Naive B cell (primary cell): ENCODE data around the gene GPM6B. TPM values are rescaled to one million over a fixed set of nuclear protein-coding genes. Genes with fewer than 3 reads are reported as not detected.

ENCODE experiments used
- ATAC-seq, 2 donors: fragments of 150-1000 bp; cut with Tn5 transposase; 2 replicates each; pipeline ENCODE4 v1.10.0; 2021; ENCODE audit warnings: low read depth in 2 of 2, mild to moderate bottlenecking in 2 of 2, moderate library complexity in 2 of 2
- DNase-seq: peaks from one replicate; pipeline ENCODE4 v3.0.0; 2022
- H3K27ac Mint-ChIP-seq, 6 donors: one replicate each; pipeline ENCODE4 v1.8.0; 2020 to 2022; ENCODE audit warnings: mild to moderate bottlenecking in 6 of 6, mixed read lengths in 6 of 6, moderate library complexity in 5 of 6, inconsistent platforms in 2 of 6
- H3K27me3 Mint-ChIP-seq, 3 donors: one replicate each; pipeline ENCODE4 v1.8.0; 2021 to 2022; ENCODE audit warnings: mixed read lengths in 3 of 3, mild to moderate bottlenecking in 1 of 3
- H3K36me3 Mint-ChIP-seq, 2 donors: one replicate each; pipeline ENCODE4 v1.8.0; 2020 to 2022; ENCODE audit warnings: mixed read lengths in 2 of 2, inconsistent platforms in 1 of 2, mild to moderate bottlenecking in 1 of 2
- H3K4me1 Mint-ChIP-seq, 3 donors: one replicate each; pipeline ENCODE4 v1.8.0; 2020 to 2022; ENCODE audit warnings: mixed read lengths in 3 of 3, inconsistent platforms in 1 of 3, mild to moderate bottlenecking in 1 of 3, moderate library complexity in 1 of 3
- H3K4me3 Mint-ChIP-seq, 8 donors: one replicate each; pipeline ENCODE4 v1.8.0; 2020 to 2022; ENCODE audit warnings: mild to moderate bottlenecking in 8 of 8, mixed read lengths in 8 of 8, moderate library complexity in 8 of 8, inconsistent platforms in 2 of 8
- H3K9me3 Mint-ChIP-seq, 7 donors: one replicate each; pipeline ENCODE4 v1.8.0; 2020 to 2022; ENCODE audit warnings: mixed read lengths in 7 of 7, mild to moderate bottlenecking in 5 of 7, inconsistent platforms in 2 of 7, moderate library complexity in 1 of 7
- polyA plus RNA-seq, 6 donors: library from polyadenylated mRNA; unstranded; fragments of 300-500 nt; fragmentation: Illumina TruSeq; gene quantifications; one replicate each; pipeline ENCODE4 v1.2.3, GENCODE V29; 2021; ENCODE audit warnings: low read depth in 6 of 6

Gene GPM6B
- polyA plus RNA-seq, 6 donors from 2014 or later, result 0.30 to 0.94 (median 0.78) TPM

GRCh38 chrX:13805241-13805640, 11.7 kb downstream of the GPM6B start:
- no peak for ATAC-seq
- H3K27ac Mint-ChIP-seq, result no peak overlapping the region
- DNase-seq, result no peak

GRCh38 chrX:13803116-13803515, 13.8 kb downstream of the GPM6B start:
- Mint-ChIP-seq H3K4me1 (peaks cover 0 to 4% (median 0%) of the 10 kb centered on the region in 3 donors), H3K4me3 (no peak overlapping the region), H3K27me3 (peaks cover 0 to 52% (median 0%) of the 10 kb centered on the region in 3 donors), H3K9me3 (peaks cover 2 to 10% (median 3%) of the 10 kb centered on the region in 7 donors), H3K27ac (peak overlapping the region in 2 of 6 donors; percentile 32 to 81), H3K36me3 (peaks cover 6 to 9% of the 10 kb centered on the region in 2 donors)
- ATAC-seq, result no peak
- no peak for DNase-seq

More at GRCh38 chrX:13805241-13805640, 11.7 kb downstream of the GPM6B start:
- peaks cover 0 to 4% (median 0%) of the 10 kb centered on the region in 3 donors for H3K4me1 Mint-ChIP-seq
- H3K4me3 Mint-ChIP-seq, result no peak overlapping the region
- peaks cover 1 to 2% of the 10 kb centered on the region in 2 donors for H3K36me3 Mint-ChIP-seq
- H3K27me3 Mint-ChIP-seq, result peaks cover 0 to 42% (median 0%) of the 10 kb centered on the region in 3 donors
- H3K9me3 Mint-ChIP-seq, result peaks cover 0 to 3% (median 0%) of the 10 kb centered on the region in 7 donors

- DNase-seq (no peak), ATAC-seq (no peak)
- no peaks in the 10 kb centered on the region for H3K4me1 Mint-ChIP-seq
- H3K36me3 Mint-ChIP-seq, result peaks cover 6 to 9% of the 10 kb centered on the region in 2 donors
- H3K9me3 Mint-ChIP-seq, result peaks cover 0 to 10% (median 4%) of the 10 kb centered on the region in 7 donors
- H3K27me3 Mint-ChIP-seq, result peaks cover 0 to 55% (median 0%) of the 10 kb centered on the region in 3 donors
- H3K4me3 Mint-ChIP-seq, result no peak overlapping the region
- H3K27ac Mint-ChIP-seq, result no peak overlapping the region
Observed at GRCh38 chrX:13798184-13798583, 18.7 kb downstream of the GPM6B start.

GRCh38 chrX:13797512-13797911, 19.4 kb downstream of the GPM6B start:
- H3K9me3 Mint-ChIP-seq, result peaks cover 0 to 10% (median 4%) of the 10 kb centered on the region in 7 donors
- H3K27ac Mint-ChIP-seq, result peak overlapping the region in 1 of 6 donors; percentile 86
- peaks cover 6 to 9% of the 10 kb centered on the region in 2 donors for H3K36me3 Mint-ChIP-seq
- DNase-seq (no peak), ATAC-seq (no peak)
- H3K4me3 Mint-ChIP-seq, result no peak overlapping the region
- H3K4me1 Mint-ChIP-seq, result no peaks in the 10 kb centered on the region
- H3K27me3 Mint-ChIP-seq, result peaks cover 0 to 55% (median 0%) of the 10 kb centered on the region in 3 donors

GRCh38 chrX:13794417-13794816, 22.5 kb downstream of the GPM6B start:
- H3K4me3 Mint-ChIP-seq, result peak overlapping the region in 1 of 8 donors; percentile 9
- no peaks in the 10 kb centered on the region for H3K4me1 Mint-ChIP-seq
- peaks cover 0 to 3% (median 0%) of the 10 kb centered on the region in 7 donors for H3K9me3 Mint-ChIP-seq
- DNase-seq (no peak), ATAC-seq (no peak)
- H3K27ac Mint-ChIP-seq, result no peak overlapping the region
- no peaks in the 10 kb centered on the region for H3K36me3 Mint-ChIP-seq
- H3K27me3 Mint-ChIP-seq, result peaks cover 0 to 47% (median 0%) of the 10 kb centered on the region in 3 donors

- DNase-seq, result no peak
- no peaks in the 10 kb centered on the region for H3K36me3 Mint-ChIP-seq
- no peaks in the 10 kb centered on the region for H3K4me1 Mint-ChIP-seq
- H3K27me3 Mint-ChIP-seq, result peaks cover 0 to 50% (median 0%) of the 10 kb centered on the region in 3 donors
- ATAC-seq, result no peak
- H3K9me3 Mint-ChIP-seq, result peaks cover 0 to 3% (median 0%) of the 10 kb centered on the region in 7 donors
- no peak overlapping the region for H3K27ac Mint-ChIP-seq
- no peak overlapping the region for H3K4me3 Mint-ChIP-seq
Observed at GRCh38 chrX:13793897-13794296, 23.0 kb downstream of the GPM6B start.

- DNase-seq (no peak), ATAC-seq (no peak)
- Mint-ChIP-seq H3K9me3 (no peaks in the 10 kb centered on the region), H3K27ac (no peak overlapping the region), H3K4me3 (no peak overlapping the region), H3K4me1 (no peaks in the 10 kb centered on the region), H3K27me3 (peaks cover 0 to 44% (median 0%) of the 10 kb centered on the region in 3 donors), H3K36me3 (no peaks in the 10 kb centered on the region)
Observed at GRCh38 chrX:13791559-13791958, 25.3 kb downstream of the GPM6B start.

- no peak overlapping the region for H3K27ac Mint-ChIP-seq
- DNase-seq (no peak), ATAC-seq (no peak)
- no peaks in the 10 kb centered on the region for H3K36me3 Mint-ChIP-seq
- H3K4me1 Mint-ChIP-seq, result no peaks in the 10 kb centered on the region
- no peaks in the 10 kb centered on the region for H3K9me3 Mint-ChIP-seq
- no peak overlapping the region for H3K4me3 Mint-ChIP-seq
- peaks cover 0 to 44% (median 0%) of the 10 kb centered on the region in 3 donors for H3K27me3 Mint-ChIP-seq
Observed at GRCh38 chrX:13791145-13791544, 25.7 kb downstream of the GPM6B start.

- no peak for ATAC-seq
- no peak for DNase-seq
- Mint-ChIP-seq H3K36me3 (no peaks in the 10 kb centered on the region), H3K9me3 (no peaks in the 10 kb centered on the region), H3K27me3 (peaks cover 0 to 44% (median 0%) of the 10 kb centered on the region in 3 donors), H3K4me3 (peak overlapping the region in 1 of 8 donors; percentile 60), H3K4me1 (no peaks in the 10 kb centered on the region), H3K27ac (no peak overlapping the region)
Observed at GRCh38 chrX:13790206-13791131, 26.4 kb downstream of the GPM6B start.

GRCh38 chrX:13786048-13786447, 30.8 kb downstream of the GPM6B start:
- H3K27ac Mint-ChIP-seq, result no peak overlapping the region

GRCh38 chrX:13780868-13781427, 35.9 kb downstream of the GPM6B start:
- no peaks in the 10 kb centered on the region for H3K9me3 Mint-ChIP-seq
- no peaks in the 10 kb centered on the region for H3K27me3 Mint-ChIP-seq
- H3K36me3 Mint-ChIP-seq, result peaks cover 0 to 4% of the 10 kb centered on the region in 2 donors
- H3K4me1 Mint-ChIP-seq, result no peaks in the 10 kb centered on the region
- no peak overlapping the region for H3K4me3 Mint-ChIP-seq
- no peak for ATAC-seq
- no peak for DNase-seq
- H3K27ac Mint-ChIP-seq, result peak overlapping the region in 1 of 6 donors; percentile 24

More at GRCh38 chrX:13786048-13786447, 30.8 kb downstream of the GPM6B start:
- H3K4me3 Mint-ChIP-seq, result no peak overlapping the region
- no peaks in the 10 kb centered on the region for H3K9me3 Mint-ChIP-seq
- peaks cover 0 to 22% (median 0%) of the 10 kb centered on the region in 3 donors for H3K27me3 Mint-ChIP-seq
- DNase-seq, result no peak
- H3K4me1 Mint-ChIP-seq, result no peaks in the 10 kb centered on the region
- ATAC-seq, result no peak
- H3K36me3 Mint-ChIP-seq, result no peaks in the 10 kb centered on the region

GRCh38 chrX:13778916-13779315, 38.0 kb downstream of the GPM6B start:
- H3K27me3 Mint-ChIP-seq, result no peaks in the 10 kb centered on the region
- H3K4me1 Mint-ChIP-seq, result no peaks in the 10 kb centered on the region
- peak overlapping the region in 2 of 6 donors; percentile 20 to 89 for H3K27ac Mint-ChIP-seq
- peaks cover 11 to 14% of the 10 kb centered on the region in 2 donors for H3K36me3 Mint-ChIP-seq
- H3K9me3 Mint-ChIP-seq, result no peaks in the 10 kb centered on the region
- no peak overlapping the region for H3K4me3 Mint-ChIP-seq
- DNase-seq (no peak), ATAC-seq (no peak)

GRCh38 chrX:13776387-13776786, 40.5 kb downstream of the GPM6B start:
- Mint-ChIP-seq H3K4me1 (no peaks in the 10 kb centered on the region), H3K36me3 (peaks cover 17 to 23% of the 10 kb centered on the region in 2 donors), H3K27ac (peak overlapping the region in 2 of 6 donors; percentile 4 to 74), H3K27me3 (peaks cover 0 to 7% (median 0%) of the 10 kb centered on the region in 3 donors), H3K9me3 (no peaks in the 10 kb centered on the region), H3K4me3 (no peak overlapping the region)
- DNase-seq (no peak), ATAC-seq (no peak)
